HL-60 (cell line): Measurements from ENCODE around the gene IRX4.

Experiments used
- DNase-seq, 2 experiments: peaks; one replicate each; pipeline ENCODE4 v3.0.0-alpha.2; 2010 to 2020; ENCODE audit warnings: low read depth in 1 of 2, low spot score in 1 of 2
- H3K27ac ChIP-seq: fragments of 250-450 bp; sonication (Bioruptor Pico); replicated peaks from 2 replicates; pipeline ENCODE4 v1.5.1; 2020; ENCODE audit warnings: mild to moderate bottlenecking, moderate library complexity
- H3K27me3 ChIP-seq: fragments of 250-450 bp; sonication (Bioruptor Pico); 2 replicates; pipeline ENCODE4 v1.5.1; 2021; ENCODE audit warnings: mild to moderate bottlenecking, moderate library complexity; ENCODE audit not compliant: insufficient read depth, poor library complexity, severe bottlenecking
- H3K4me3 ChIP-seq: replicated peaks from 2 replicates; pipeline ENCODE4 v1.5.1; 2011; ENCODE audit warnings: mild to moderate bottlenecking, control low read depth, low read length; ENCODE audit not compliant: insufficient read depth
- GABPA ChIP-seq: IDR thresholded peaks from 2 replicates; pipeline ENCODE4 v1.6.1; 2012; ENCODE audit warnings: low read depth
- POLR2AphosphoS5 ChIP-seq: IDR thresholded peaks from 2 replicates; pipeline ENCODE4 v1.6.1; 2012; ENCODE audit warnings: low read depth
- SPI1 ChIP-seq: IDR thresholded peaks from 2 replicates; pipeline ENCODE4 v1.6.1; 2012; ENCODE audit warnings: low read depth, mild to moderate bottlenecking, borderline replicate concordance
- TF ChIP-seq, protein P1 (sequence below): IDR thresholded peaks from one replicate; pipeline ENCODE4 v1.5.1; 2011; ENCODE audit warnings: low read length, control low read depth, inconsistent platforms; ENCODE audit not compliant: insufficient read depth
- TF ChIP-seq, protein P2 (sequence below): IDR thresholded peaks from 2 replicates; pipeline ENCODE4 v1.6.1; 2012; ENCODE audit warnings: low read depth; ENCODE audit not compliant: insufficient replicate concordance

IRX4 gene

DNA sequence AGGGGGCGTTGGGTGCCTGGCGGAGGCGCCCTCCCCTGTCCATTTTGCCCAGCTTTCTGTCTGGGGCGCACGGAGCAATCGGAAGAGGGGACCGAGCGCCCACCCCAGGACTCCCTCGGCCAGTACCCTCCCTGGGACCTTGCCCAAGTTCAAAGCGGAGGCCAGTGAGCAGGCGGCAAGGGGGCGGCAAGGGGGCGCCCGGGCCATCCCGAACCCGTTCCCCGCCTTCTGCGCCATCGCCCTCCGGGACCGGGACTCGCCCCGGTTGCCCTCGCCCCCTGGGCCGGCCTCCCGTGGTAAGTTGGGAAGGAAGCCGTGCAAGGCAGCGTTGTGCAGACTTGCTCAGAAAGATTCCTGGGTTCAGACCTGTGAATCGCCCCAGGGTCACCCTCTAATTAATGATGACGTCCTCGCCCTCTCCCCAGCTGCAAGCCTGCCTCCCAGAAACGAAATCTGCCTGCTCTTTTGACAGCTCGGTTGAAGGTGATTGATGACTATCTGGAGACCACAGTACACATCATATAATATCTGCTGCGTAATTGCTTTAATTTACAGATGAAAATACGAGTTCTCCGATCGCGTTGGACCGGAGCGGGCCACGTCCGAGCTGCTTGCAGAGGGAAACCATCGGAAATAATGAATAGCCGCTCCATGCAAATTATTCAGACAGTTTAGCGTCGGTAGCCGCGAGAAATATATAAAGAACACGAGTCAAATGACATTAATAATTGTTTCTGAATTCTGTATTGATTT is 1.4 kb upstream of the IRX4 start:
- Histone ChIP-seq H3K4me3 (no peak overlapping the region), H3K27ac (no peak overlapping the region), H3K27me3 (peaks cover 77% of the 10 kb centered on the region)
- TF ChIP-seq, protein P1, sequence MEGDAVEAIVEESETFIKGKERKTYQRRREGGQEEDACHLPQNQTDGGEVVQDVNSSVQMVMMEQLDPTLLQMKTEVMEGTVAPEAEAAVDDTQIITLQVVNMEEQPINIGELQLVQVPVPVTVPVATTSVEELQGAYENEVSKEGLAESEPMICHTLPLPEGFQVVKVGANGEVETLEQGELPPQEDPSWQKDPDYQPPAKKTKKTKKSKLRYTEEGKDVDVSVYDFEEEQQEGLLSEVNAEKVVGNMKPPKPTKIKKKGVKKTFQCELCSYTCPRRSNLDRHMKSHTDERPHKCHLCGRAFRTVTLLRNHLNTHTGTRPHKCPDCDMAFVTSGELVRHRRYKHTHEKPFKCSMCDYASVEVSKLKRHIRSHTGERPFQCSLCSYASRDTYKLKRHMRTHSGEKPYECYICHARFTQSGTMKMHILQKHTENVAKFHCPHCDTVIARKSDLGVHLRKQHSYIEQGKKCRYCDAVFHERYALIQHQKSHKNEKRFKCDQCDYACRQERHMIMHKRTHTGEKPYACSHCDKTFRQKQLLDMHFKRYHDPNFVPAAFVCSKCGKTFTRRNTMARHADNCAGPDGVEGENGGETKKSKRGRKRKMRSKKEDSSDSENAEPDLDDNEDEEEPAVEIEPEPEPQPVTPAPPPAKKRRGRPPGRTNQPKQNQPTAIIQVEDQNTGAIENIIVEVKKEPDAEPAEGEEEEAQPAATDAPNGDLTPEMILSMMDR, result no peak
- TF ChIP-seq, protein P2, sequence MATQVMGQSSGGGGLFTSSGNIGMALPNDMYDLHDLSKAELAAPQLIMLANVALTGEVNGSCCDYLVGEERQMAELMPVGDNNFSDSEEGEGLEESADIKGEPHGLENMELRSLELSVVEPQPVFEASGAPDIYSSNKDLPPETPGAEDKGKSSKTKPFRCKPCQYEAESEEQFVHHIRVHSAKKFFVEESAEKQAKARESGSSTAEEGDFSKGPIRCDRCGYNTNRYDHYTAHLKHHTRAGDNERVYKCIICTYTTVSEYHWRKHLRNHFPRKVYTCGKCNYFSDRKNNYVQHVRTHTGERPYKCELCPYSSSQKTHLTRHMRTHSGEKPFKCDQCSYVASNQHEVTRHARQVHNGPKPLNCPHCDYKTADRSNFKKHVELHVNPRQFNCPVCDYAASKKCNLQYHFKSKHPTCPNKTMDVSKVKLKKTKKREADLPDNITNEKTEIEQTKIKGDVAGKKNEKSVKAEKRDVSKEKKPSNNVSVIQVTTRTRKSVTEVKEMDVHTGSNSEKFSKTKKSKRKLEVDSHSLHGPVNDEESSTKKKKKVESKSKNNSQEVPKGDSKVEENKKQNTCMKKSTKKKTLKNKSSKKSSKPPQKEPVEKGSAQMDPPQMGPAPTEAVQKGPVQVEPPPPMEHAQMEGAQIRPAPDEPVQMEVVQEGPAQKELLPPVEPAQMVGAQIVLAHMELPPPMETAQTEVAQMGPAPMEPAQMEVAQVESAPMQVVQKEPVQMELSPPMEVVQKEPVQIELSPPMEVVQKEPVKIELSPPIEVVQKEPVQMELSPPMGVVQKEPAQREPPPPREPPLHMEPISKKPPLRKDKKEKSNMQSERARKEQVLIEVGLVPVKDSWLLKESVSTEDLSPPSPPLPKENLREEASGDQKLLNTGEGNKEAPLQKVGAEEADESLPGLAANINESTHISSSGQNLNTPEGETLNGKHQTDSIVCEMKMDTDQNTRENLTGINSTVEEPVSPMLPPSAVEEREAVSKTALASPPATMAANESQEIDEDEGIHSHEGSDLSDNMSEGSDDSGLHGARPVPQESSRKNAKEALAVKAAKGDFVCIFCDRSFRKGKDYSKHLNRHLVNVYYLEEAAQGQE, result no peak
- no peak for TF ChIP-seq SPI1
- no peak for TF ChIP-seq POLR2AphosphoS5
- no peak for TF ChIP-seq GABPA
- no peak for DNase-seq

DNA sequence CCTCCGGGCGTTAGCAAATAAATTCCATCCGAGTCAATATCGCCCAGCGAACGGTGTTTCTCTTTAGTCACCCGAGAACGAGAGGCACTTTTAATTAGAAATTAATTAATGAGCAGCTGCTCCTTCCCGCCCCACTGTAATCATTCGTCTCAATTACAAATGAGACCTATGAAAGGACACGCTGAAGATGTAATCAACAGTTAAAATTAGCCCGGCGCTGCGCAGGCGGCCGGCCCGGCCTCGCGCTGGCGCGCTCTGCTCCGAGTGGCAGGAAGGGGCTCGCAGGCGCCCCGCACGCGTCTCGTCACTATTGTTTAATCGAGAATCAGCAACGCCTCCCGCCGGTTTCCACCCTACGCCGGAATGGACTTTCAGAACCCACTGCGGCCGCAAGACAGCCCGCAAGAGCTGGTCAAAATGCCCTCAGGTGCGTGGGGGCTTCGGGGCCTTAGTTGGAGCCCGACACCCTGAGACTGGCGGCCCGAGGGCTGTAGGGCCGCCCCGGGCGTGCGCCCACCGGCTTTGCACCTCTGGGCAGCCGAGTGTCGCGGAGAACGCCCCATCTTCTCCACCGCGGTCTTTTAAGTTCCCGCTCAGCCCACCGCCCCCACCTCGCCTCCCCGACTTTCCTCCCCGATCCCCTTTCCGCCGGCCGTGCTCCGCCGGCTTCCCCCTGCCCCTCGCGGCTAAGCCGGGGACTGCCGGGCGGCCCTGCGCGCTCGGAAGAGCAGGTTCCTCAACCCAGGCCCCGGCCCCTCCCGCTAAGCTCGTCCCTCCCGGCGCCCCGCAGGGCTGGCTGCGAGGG is 597 bp upstream of the IRX4 start:
- Histone ChIP-seq H3K27me3 (peaks cover 75% of the 10 kb centered on the region), H3K27ac (no peak overlapping the region), H3K4me3 (no peak overlapping the region)
- DNase-seq, result no peak
- TF ChIP-seq, protein P1, result no peak
- no peak for TF ChIP-seq POLR2AphosphoS5
- TF ChIP-seq GABPA, result no peak
- TF ChIP-seq, protein P2, result no peak

DNA sequence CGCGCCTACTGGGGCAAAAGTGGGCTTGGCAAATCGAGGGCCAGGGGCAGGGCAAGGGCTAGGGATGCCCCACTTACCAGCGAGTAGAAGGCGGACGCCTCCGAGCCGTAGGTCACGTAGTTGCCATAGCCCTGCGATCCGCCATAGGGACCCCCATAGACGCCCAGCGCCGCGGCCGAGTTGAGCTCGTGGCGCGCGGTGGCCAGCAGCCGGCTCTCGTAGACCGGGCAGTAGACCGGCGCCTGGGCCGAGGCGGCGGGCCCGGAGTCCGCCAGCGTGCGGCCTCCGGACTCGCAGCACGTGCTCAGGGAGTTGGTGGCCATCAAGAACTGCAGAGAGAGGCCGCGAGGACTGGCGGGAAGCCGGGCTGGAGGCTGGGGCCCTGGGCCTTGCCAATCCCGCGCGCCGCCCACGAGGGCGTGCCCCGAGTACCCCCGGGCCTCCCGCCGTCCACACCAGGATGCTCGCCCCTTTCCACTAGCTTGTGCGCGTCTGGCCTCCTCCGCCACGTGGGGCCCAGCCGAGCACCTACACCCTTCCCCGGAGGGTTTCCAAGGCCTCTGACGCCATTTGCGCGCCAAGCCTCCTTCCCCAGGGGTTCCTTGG is 891 bp downstream of the IRX4 start:
- peaks cover 75% of the 10 kb centered on the region for H3K27me3 ChIP-seq
- H3K27ac ChIP-seq, result no peak overlapping the region
- no peak overlapping the region for H3K4me3 ChIP-seq
- no peak for DNase-seq
- TF ChIP-seq, protein P2, result no peak
- TF ChIP-seq, protein P1, result no peak
- TF ChIP-seq GABPA (no peak), SPI1 (no peak), POLR2AphosphoS5 (no peak)
